BE2C (cell line): Measurements from ENCODE around the gene DPP10.

Experiments used
- DNase-seq: peaks from one replicate; pipeline ENCODE4 v3.0.0-alpha.2; 2020
- H3K27me3 ChIP-seq: fragments of 250-450 bp; sonication (Bioruptor Pico); 2 replicates; pipeline ENCODE4 v1.5.1; 2020; ENCODE audit warnings: mild to moderate bottlenecking
- H3K36me3 ChIP-seq: fragments of 250-450 bp; sonication (Bioruptor Pico); 2 replicates; pipeline ENCODE4 v1.5.1; 2020; ENCODE audit warnings: mild to moderate bottlenecking
- H3K4me1 ChIP-seq: fragments of 250-450 bp; sonication (Bioruptor Pico); 2 replicates; pipeline ENCODE4 v1.5.1; 2020
- H3K4me3 ChIP-seq: 2 replicates; pipeline ENCODE4 v1.5.1; 2011; ENCODE audit warnings: low read depth, low read length
- H3K9me3 ChIP-seq: fragments of 250-450 bp; sonication (Bioruptor Pico); 2 replicates; pipeline ENCODE4 v1.5.1; 2020
- CTCF ChIP-seq: IDR thresholded peaks from 2 replicates; pipeline ENCODE4 v1.5.1; 2012; ENCODE audit warnings: mild to moderate bottlenecking, low read depth, low read length

The DPP10 gene

GRCh38 chr2:115825912-115826311 is 1383.5 kb downstream of the DPP10 start:
- no peaks in the 10 kb centered on the region for H3K9me3 ChIP-seq
- no peaks in the 10 kb centered on the region for H3K27me3 ChIP-seq
- no peaks in the 10 kb centered on the region for H3K36me3 ChIP-seq
- H3K4me3 ChIP-seq: no peak overlapping the region
- DNase-seq: no peak
- no peak for TF ChIP-seq CTCF
- no peaks in the 10 kb centered on the region for H3K4me1 ChIP-seq

- DNase-seq: no peak
- TF ChIP-seq CTCF: no peak
- Histone ChIP-seq H3K4me1 (no peaks in the 10 kb centered on the region), H3K27me3 (no peaks in the 10 kb centered on the region), H3K4me3 (no peak overlapping the region), H3K36me3 (no peaks in the 10 kb centered on the region), H3K9me3 (no peaks in the 10 kb centered on the region)
Observed at GRCh38 chr2:115833196-115833595, 1390.8 kb downstream of the DPP10 start.

- no peaks in the 10 kb centered on the region for H3K36me3 ChIP-seq
- H3K4me3 ChIP-seq: no peak overlapping the region
- H3K27me3 ChIP-seq: no peaks in the 10 kb centered on the region
- TF ChIP-seq CTCF: no peak
- no peaks in the 10 kb centered on the region for H3K4me1 ChIP-seq
- no peaks in the 10 kb centered on the region for H3K9me3 ChIP-seq
- no peak for DNase-seq
Observed at GRCh38 chr2:115838539-115838938, 1396.1 kb downstream of the DPP10 start.

GRCh38 chr2:115842306-115842705 is 1399.9 kb downstream of the DPP10 start:
- H3K4me1 ChIP-seq: no peaks in the 10 kb centered on the region
- H3K4me3 ChIP-seq: no peak overlapping the region
- H3K9me3 ChIP-seq: no peaks in the 10 kb centered on the region
- no peak for TF ChIP-seq CTCF
- DNase-seq: no peak
- no peaks in the 10 kb centered on the region for H3K36me3 ChIP-seq
- H3K27me3 ChIP-seq: no peaks in the 10 kb centered on the region

- H3K9me3 ChIP-seq: no peaks in the 10 kb centered on the region
- no peaks in the 10 kb centered on the region for H3K36me3 ChIP-seq
- no peaks in the 10 kb centered on the region for H3K4me1 ChIP-seq
- H3K27me3 ChIP-seq: no peaks in the 10 kb centered on the region
- H3K4me3 ChIP-seq: no peak overlapping the region
- TF ChIP-seq CTCF: no peak
- DNase-seq: no peak
Observed at GRCh38 chr2:115848192-115848591, 1405.8 kb downstream of the DPP10 start.

- Histone ChIP-seq H3K9me3 (no peaks in the 10 kb centered on the region), H3K36me3 (no peaks in the 10 kb centered on the region), H3K27me3 (no peaks in the 10 kb centered on the region), H3K4me1 (no peaks in the 10 kb centered on the region), H3K4me3 (no peak overlapping the region)
- no peak for DNase-seq
- no peak for TF ChIP-seq CTCF
Observed at GRCh38 chr2:115867024-115867423, 1424.6 kb downstream of the DPP10 start.
